DLD1 (cell line): Measurements from ENCODE around the gene SRMS.

Source experiments
- in situ Hi-C: cut with HindIII; loops from 2 replicates; pipeline ENCODE4 v1.10.0; 2017; ENCODE audit warnings: low sequenced_read_pairs

SRMS gene

GRCh38 chr20:63547725-63548480 is at the start of gene SRMS:
Gene SRMS (minus strand): TSS chr20:63547749. CDS start chr20:63547463, 286 bp downstream.
- in situ Hi-C loops, result no loop called here

- in situ Hi-C loops, result no loop called here
Observed at GRCh38 chr20:63596423-63596822, 48.9 kb upstream of the SRMS start.

GRCh38 chr20:63595416-63596127 is 48.0 kb upstream of the SRMS start:
- in situ Hi-C loops, result no loop called here

- in situ Hi-C loops, result no loop called here
Observed at GRCh38 chr20:63594043-63594561, 46.6 kb upstream of the SRMS start.

- in situ Hi-C loops, result no loop called here
Observed at GRCh38 chr20:63592661-63593060, 45.1 kb upstream of the SRMS start.

- in situ Hi-C loops, result no loop called here
Observed at GRCh38 chr20:63591786-63592355, 44.3 kb upstream of the SRMS start.

- in situ Hi-C loops, result no loop called here
Observed at GRCh38 chr20:63591147-63591533, 43.6 kb upstream of the SRMS start.

GRCh38 chr20:63590218-63591146 is 42.9 kb upstream of the SRMS start:
- in situ Hi-C loops, result no loop called here

GRCh38 chr20:63589261-63590217 is 42.0 kb upstream of the SRMS start:
- in situ Hi-C loops, result no loop called here

- in situ Hi-C loops, result no loop called here
Observed at GRCh38 chr20:63588641-63589041, 41.1 kb upstream of the SRMS start.

- in situ Hi-C loops, result no loop called here
Observed at GRCh38 chr20:63587776-63588591, 40.4 kb upstream of the SRMS start.

- in situ Hi-C loops, result no loop called here
Observed at GRCh38 chr20:63587256-63587655, 39.7 kb upstream of the SRMS start.

GRCh38 chr20:63586797-63587196 is 39.2 kb upstream of the SRMS start:
- in situ Hi-C loops, result no loop called here

- in situ Hi-C loops, result no loop called here
Observed at GRCh38 chr20:63585616-63586565, 38.3 kb upstream of the SRMS start.

- in situ Hi-C loops, result no loop called here
Observed at GRCh38 chr20:63582382-63583063, 35.0 kb upstream of the SRMS start.

GRCh38 chr20:63580796-63581461 is 33.4 kb upstream of the SRMS start:
- in situ Hi-C loops, result no loop called here
